T-helper 1 cell treated with Interleukin-12 subunit alpha and Interleukin-12 subunit beta and Interleukin-4 antibody, amounts not matched to agents 30 ng/mL and 1 ng/mL, for 36 hours (primary cell): Measurements from ENCODE around the gene CCR9. TPM values are rescaled to one million over a fixed set of nuclear protein-coding genes. Genes with fewer than 3 reads are reported as not detected.

Source experiments
- intact Hi-C: fragments of 100-400 bp; cut with micrococcal nuclease; formaldehyde crosslinking; loops from one replicate; pipeline ENCODE4 v1.15.1; 2024
- total RNA-seq: library from RNA; stranded (reverse); gene quantifications from 2 replicates; pipeline ENCODE4 v1.2.3, GENCODE V29; 2022

The CCR9 gene
- total RNA-seq, 1 donor from 2014 or later = not detected

- intact Hi-C loops = loop anchor here (1.0 kb wide), 1 partner anchor 9 kb away; no protein-coding TSS in a partner anchor
Observed at GRCh38 chr3:45870099-45870498, 16.2 kb upstream of the CCR9 start.

- intact Hi-C loops = no loop called here
Observed at GRCh38 chr3:45871780-45872179, 14.6 kb upstream of the CCR9 start.

- intact Hi-C loops = no loop called here
Observed at GRCh38 chr3:45872569-45872968, 13.8 kb upstream of the CCR9 start.

- intact Hi-C loops = no loop called here
Observed at GRCh38 chr3:45873036-45873435, 13.3 kb upstream of the CCR9 start.

GRCh38 chr3:45873638-45874037 is 12.7 kb upstream of the CCR9 start:
- intact Hi-C loops = no loop called here

- intact Hi-C loops = no loop called here
Observed at GRCh38 chr3:45874677-45875346, 11.5 kb upstream of the CCR9 start.

- intact Hi-C loops = no loop called here
Observed at GRCh38 chr3:45878124-45878523, 8.2 kb upstream of the CCR9 start.

- intact Hi-C loops = loop anchor here (5.0 kb wide), 1 partner anchor 37 kb away; no protein-coding TSS in a partner anchor
Observed at GRCh38 chr3:45880725-45881077, 5.6 kb upstream of the CCR9 start.

- intact Hi-C loops = loop anchor here (5.0 kb wide), 1 partner anchor 36 kb away; no protein-coding TSS in a partner anchor
Observed at GRCh38 chr3:45881078-45882022, 5.0 kb upstream of the CCR9 start.

GRCh38 chr3:45884368-45885201 is 1.8 kb upstream of the CCR9 start:
- intact Hi-C loops = loop anchor here (5.0 kb wide), 1 partner anchor 33 kb away; no protein-coding TSS in a partner anchor

GRCh38 chr3:45887285-45887684 is 942 bp downstream of the CCR9 start:
- intact Hi-C loops = no loop called here

GRCh38 chr3:45887759-45888511 is 1.6 kb downstream of the CCR9 start:
- intact Hi-C loops = no loop called here

- intact Hi-C loops = no loop called here
Observed at GRCh38 chr3:45889337-45889736, 3.0 kb downstream of the CCR9 start.

- intact Hi-C loops = no loop called here
Observed at GRCh38 chr3:45890405-45890804, 4.1 kb downstream of the CCR9 start.

- intact Hi-C loops = no loop called here
Observed at GRCh38 chr3:45892161-45892560, 5.8 kb downstream of the CCR9 start.

GRCh38 chr3:45894015-45894414 is 7.7 kb downstream of the CCR9 start:
- intact Hi-C loops = no loop called here

GRCh38 chr3:45895686-45896468 is 9.5 kb downstream of the CCR9 start:
- intact Hi-C loops = no loop called here

GRCh38 chr3:45896956-45897355 is 10.6 kb downstream of the CCR9 start:
- intact Hi-C loops = no loop called here

- intact Hi-C loops = loop anchor here (5.0 kb wide), 1 partner anchor 63 kb away; the partner anchor contains the start of gene LZTFL1
Observed at GRCh38 chr3:45904931-45905330, 18.6 kb downstream of the CCR9 start.

GRCh38 chr3:45905755-45906154 is 19.4 kb downstream of the CCR9 start:
- intact Hi-C loops = loop anchor here (5.0 kb wide), 1 partner anchor 63 kb away; the partner anchor contains the start of gene LZTFL1
